NCI-H2227 (cell line): ENCODE results near the gene CKS1B.
A peak's percentile ranks its signal among the peaks of the same experiment; 100 is the strongest.

Experiments used
- DNase-seq: peaks from one replicate; lab custom pipeline; 2025; ENCODE audit not compliant: unreplicated experiment; lab: John Stamatoyannopoulos, UW

Gene CKS1B

GRCh38 chr1:155012026-155012546 is 37.6 kb downstream of the CKS1B start:
- DNase-seq = peak; percentile 95

- no peak for DNase-seq
Observed at GRCh38 chr1:155012776-155013602, 38.5 kb downstream of the CKS1B start.

GRCh38 chr1:155013632-155014031 is 39.2 kb downstream of the CKS1B start:
- no peak for DNase-seq

DNA sequence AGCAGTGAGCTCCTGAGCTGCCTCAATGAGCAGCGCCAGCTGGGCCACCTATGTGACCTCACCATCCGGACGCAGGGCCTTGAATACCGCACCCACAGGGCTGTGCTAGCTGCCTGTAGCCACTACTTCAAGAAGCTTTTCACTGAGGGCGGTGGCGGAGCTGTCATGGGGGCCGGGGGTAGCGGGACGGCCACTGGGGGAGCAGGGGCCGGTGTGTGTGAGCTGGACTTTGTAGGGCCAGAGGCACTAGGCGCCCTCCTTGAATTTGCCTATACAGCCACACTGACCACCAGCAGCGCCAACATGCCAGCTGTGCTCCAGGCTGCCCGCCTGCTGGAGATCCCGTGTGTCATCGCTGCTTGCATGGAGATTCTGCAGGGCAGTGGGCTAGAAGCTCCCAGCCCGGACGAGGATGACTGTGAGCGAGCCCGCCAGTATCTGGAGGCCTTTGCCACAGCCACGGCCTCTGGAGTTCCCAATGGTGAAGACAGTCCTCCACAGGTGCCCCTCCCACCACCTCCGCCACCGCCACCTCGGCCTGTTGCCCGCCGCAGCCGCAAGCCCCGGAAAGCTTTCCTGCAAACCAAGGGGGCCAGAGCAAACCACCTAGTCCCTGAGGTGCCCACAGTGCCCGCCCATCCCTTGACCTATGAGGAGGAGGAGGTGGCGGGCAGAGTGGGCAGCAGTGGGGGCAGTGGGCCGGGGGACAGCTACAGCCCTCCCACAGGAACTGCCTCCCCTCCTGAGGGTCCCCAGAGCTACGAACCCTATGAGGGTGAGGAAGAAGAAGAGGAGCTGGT is 40.4 kb downstream of the CKS1B start:
- no peak for DNase-seq

DNA sequence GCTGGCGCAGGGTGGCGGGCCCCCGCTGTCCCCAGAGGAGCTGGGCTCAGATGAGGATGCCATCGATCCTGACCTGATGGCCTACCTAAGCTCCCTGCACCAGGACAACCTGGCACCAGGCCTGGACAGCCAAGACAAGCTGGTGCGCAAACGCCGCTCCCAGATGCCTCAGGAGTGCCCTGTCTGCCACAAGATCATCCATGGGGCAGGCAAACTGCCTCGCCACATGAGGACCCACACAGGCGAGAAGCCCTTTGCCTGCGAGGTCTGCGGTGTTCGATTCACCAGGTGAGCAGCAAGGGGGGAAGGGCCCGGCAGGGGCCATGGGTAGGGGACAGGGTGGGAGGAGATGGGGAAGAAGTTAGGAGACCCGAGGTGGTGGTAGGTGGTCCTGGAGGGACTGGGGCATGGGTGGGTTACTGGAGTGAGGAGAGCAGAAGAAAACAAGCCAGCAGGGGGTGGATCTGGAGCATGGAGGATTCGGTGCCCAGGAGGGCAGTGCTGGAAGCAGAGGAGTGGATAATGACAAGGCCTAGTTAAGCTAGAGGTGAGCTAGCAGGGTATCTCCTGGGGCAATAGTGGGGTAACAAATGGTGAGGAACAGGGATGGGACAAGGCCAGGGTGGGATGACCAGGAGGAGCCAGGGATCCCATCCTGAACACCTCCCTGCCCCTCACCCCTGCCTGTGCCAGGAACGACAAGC is 41.2 kb downstream of the CKS1B start:
- no peak for DNase-seq

DNA sequence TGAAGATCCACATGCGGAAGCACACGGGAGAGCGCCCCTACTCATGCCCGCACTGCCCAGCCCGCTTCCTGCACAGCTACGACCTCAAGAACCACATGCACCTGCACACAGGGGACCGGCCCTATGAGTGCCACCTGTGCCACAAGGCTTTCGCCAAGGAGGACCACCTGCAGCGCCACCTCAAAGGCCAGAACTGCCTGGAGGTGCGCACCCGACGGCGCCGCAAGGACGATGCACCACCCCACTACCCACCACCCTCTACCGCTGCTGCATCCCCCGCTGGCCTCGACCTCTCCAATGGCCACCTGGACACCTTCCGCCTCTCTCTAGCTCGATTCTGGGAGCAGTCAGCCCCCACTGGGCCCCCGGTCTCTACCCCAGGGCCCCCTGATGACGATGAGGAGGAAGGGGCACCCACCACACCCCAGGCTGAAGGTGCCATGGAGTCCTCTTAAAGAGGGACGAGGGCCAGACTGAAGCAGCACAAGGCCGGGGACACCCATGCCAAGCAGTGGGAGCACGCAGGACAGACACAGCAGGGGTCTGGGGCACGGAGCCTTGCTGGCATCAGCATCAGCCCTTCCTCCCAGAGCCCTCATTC is 41.9 kb downstream of the CKS1B start:
- DNase-seq = no peak

DNA sequence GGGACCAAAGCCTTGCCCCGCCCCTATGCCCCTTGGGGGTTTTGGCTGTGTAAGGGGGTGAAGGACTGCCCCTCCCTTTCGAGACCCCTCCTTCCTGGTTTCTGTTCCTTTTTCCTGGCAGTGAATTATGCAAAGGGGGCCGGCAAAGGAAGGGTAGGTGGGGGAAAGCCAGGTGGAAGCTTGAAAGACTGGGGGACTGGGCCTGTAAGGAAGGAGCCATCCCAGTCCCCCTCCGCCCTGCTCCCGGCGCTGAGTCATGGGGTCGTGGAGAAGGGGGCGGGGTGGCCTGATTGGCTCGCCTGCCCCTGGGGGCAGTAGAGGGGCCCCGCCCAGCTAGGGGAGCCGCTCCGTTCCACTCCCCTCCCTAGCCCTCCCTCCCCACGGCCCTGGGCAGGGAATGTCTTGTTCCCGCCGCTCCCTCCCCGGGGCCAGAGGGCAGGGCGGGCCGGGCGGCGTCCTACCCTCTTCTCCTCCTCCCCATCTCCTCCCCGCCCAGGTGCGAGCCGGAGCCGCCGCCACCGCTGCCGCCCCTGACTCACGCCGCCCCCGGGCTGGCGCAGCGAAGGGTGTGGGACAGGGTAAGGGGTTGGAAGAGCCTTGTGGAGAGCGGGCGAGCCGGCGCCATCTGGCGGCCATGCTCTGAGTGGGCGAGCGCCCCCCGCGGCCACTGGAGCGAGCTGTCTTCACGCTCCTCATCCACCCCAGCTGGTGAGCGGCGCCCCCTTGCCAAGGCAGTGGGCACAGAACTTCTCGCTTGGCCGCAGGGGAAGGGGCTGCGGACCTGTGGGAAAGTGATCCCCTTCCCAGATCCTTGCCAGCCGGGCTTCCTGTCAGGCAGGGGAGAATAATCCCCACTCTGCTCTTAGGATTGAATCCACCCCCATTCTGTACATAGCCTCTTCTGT is 42.8 kb downstream of the CKS1B start:
- peak; percentile 94 for DNase-seq

DNA sequence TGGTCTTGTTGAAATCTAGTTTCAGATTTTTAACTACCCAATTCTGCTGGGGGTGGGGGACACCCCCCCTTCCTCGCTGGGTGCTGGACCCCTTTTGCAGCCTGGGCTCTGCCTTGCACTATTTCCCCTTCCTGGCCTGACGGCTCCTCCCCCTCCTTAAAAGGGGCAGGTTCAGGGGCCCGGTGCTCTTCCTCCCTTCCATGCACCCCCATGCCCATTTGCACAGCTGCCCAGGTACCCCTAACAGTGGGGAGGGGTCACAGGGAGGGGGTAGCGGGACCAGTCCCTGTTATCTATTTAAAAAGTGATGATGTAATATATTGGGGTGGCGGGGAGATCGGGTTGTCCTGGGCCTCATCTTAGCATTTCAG is 43.5 kb downstream of the CKS1B start:
- no peak for DNase-seq

DNA sequence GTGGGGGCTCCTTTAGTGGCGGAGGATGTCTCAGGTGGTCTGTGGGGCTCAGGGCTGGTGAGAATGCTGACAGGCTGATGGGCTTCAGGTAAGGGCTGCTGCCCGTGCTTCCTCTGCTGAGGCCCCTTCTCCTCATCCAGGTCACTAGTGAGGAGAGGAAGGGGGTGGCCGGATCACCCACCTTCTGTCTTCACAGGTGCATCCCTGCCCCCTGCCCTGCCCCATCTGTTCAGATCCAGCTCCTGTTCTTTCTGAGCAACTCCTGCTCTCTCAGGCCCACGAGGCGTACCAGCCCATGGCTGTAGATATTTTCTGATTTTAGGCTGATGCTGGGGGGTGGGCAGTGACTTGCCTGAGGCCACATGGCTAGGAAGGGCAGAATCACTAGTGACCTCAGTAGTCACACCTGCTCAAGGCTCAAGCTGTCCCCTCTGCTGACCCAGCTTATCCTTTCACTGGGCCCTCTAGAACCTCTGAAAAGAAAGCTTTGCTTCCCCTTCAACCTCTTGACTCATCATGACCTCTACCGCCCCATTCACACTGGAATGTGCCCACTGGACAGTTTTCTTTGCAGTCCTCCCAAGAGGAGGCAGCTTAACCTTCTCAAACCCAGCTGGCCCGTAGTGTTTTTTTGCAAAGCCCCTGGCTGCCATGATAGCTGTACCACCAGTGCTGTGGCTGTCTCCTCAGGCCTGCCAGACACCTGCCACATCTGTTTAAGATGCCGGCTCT is 44.3 kb downstream of the CKS1B start:
- DNase-seq = no peak

- DNase-seq = no peak
Observed at GRCh38 chr1:155019377-155020245, 45.1 kb downstream of the CKS1B start.

DNA sequence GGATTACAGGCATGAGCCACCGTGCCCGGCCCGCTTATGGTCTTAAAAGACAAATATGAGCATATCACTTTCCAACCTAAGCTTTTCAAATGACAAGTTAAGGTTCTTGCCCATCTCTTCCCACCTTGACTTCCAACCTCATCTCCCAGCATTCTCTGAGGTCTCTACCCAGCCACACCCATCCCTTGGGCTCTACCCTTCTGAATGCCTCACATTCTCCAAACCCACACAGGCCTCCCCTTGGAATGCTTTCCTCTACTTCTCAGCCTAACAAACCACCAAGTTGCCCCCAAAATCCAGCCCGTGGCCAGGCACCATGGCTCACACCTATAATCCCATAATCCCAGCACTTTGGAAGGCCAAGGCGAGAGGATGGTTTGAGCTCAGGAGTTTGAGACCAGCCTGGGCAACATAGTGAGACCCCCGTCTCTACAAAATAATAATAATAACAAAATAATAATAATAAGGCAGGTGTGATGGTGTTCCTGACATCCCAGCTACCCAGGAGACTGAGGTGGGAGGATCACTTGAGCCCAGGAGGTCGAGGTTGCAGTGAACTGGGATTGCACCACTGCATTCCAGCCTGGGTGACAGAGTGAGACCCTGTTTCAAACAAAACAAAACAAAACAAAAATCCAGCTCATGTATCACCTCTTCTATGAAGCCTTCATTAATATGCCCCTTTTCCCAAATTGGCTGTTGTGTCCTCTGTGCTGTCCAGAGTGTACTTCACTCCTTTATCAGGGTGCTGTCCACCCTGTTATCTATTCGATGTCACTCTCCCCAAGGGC is 47.9 kb downstream of the CKS1B start:
- no peak for DNase-seq

- no peak for DNase-seq
Observed at GRCh38 chr1:155022927-155023236, 48.4 kb downstream of the CKS1B start.

GRCh38 chr1:155023627-155024026 is 49.1 kb downstream of the CKS1B start:
- DNase-seq = no peak

- no peak for DNase-seq
Observed at GRCh38 chr1:155024315-155024714, 49.8 kb downstream of the CKS1B start.

DNA sequence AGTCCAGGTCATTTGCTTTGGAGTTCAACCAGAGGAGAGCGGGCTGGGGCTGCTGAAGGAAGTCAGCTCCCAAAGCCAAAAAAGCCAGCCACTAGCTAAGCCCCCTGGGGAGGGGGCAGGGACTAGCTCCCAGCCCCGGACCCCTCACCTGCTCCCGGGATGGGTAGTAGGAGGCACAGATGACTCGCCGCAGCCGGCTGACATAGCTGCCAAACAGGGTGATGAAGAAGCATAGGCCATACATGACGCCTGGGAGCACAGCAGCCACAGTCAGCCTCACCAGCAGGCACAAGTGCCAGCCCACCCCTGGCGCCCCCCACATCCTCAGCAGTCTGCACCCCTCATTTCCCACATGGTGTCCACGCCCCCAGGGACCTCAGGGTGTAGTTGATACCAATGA is 51.7 kb downstream of the CKS1B start:
- DNase-seq = no peak

DNA sequence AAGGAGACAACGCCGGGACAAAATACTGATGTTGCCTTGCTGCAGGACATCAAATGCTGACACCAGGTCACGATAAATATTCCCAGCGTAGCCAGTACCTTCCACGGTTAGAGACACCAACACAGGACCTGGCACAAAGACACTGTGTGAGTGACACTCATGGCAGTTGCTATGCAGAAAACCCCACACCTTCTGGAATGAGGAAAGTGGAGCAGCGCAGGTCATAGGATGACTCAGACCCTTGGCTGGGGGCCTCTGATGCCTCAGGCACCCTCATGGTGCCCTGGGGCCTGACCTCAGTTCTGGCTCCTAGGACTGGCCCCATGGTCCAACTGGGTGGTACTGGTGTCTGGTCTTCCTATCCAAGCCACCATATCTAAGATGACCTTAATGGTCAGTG is 52.1 kb downstream of the CKS1B start:
- no peak for DNase-seq
